GM12872 (cell line): Measurements from ENCODE around the gene MRPL28.

ENCODE experiments used
- TF ChIP-seq, protein P1 (sequence below): IDR thresholded peaks from 3 replicates; pipeline ENCODE4 v1.5.1; 2011; ENCODE audit warnings: low read depth, mild to moderate bottlenecking, low read length, moderate library complexity; ENCODE audit not compliant: insufficient read depth

Gene MRPL28

DNA sequence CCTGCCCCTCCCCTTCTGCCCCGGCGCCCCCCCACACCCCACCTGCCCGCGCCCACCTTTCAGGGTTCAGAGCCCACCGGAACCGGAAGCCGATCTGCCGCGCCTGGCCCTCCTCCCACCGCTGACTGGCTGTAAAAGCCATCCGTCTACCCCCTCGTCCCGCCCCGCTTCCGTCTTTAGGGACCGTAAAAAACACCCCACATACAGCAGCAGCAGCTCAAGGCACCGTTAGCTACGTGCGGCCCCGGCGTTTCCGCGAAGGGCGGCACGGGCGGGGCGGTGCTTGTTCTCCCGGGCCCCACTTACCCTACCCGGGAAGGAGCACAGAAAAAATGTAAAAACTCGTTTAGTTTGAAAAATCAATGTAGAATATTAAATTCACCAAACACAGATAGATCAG, at the start of gene MRPL28:
Gene MRPL28, minus strand, starts transcription at position 96 of the 400 bp plus-strand sequence. CDS start 320 bp downstream, outside the sequence.
- TF ChIP-seq, protein P1, sequence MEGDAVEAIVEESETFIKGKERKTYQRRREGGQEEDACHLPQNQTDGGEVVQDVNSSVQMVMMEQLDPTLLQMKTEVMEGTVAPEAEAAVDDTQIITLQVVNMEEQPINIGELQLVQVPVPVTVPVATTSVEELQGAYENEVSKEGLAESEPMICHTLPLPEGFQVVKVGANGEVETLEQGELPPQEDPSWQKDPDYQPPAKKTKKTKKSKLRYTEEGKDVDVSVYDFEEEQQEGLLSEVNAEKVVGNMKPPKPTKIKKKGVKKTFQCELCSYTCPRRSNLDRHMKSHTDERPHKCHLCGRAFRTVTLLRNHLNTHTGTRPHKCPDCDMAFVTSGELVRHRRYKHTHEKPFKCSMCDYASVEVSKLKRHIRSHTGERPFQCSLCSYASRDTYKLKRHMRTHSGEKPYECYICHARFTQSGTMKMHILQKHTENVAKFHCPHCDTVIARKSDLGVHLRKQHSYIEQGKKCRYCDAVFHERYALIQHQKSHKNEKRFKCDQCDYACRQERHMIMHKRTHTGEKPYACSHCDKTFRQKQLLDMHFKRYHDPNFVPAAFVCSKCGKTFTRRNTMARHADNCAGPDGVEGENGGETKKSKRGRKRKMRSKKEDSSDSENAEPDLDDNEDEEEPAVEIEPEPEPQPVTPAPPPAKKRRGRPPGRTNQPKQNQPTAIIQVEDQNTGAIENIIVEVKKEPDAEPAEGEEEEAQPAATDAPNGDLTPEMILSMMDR = no peak

DNA sequence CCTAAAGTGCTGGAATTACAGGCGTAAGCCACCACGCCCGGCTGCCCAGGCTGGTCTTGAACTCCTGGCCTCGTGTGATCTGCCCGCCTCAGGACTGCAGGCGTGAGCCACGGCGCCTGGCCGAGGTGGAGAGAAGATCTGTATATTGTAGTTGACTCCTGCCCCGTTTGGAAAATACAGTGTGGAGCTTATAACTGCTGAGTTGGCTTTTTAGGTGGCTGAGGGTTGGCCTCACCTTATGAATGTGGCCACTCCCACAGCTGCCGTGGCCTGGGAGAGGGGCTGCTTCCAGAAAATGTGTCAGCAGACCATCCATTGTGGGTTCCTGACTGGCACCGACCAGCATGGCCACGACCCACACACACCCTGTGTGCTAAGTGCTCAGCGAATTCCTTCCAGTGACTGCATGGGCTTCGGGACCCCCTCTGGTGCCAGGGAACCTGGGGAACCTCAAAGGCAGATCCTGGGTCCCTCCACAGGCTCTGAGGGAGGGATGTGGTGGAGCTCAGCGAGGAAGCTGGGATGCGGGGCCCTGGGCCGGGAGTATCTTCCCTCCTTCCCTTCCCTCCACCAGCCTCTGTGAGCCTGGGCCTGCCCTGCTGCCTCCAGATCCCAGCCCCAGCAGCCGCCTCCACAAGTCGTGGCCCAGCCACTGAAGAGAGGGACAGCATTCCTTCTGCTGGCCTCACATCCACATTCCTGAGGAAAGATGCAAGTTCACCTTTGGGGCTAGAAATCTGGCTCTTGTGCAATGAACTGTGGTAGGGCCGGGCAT, 44.2 kb upstream of the MRPL28 start:
- TF ChIP-seq, protein P1 = no peak

DNA sequence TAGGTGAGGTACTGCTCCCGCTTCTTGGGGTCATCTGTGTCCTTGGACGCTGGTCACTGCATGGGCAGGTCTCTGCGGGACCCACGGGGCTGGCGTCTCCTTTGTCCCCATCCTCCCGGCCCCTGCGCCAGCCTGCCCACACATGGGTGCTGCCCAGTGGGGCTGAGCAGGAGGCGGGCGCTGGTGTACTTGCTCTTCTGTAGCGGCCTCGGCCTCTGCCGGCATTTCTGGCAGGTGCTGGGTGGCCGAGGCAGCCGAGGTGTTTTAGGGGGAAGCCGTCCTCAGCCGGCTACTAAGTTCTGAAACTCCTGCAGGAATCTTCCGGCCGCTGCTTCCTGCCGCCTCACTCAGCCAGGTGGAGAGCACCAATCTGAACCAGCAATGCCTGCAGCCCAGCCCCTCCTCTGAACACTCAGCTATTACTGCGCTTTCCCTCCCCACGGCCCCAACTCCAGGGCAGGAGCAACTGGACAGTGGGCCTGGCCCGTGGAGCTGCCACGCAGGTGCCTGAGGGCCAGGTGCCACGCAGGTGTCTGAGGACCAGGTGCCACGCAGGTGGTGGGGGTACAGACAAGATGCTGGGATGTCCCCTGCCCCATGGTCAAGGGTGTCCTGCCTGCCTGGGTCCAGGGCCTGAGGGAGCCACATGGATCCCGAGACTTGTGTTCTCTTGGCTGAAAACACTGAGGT, 41.4 kb upstream of the MRPL28 start:
- TF ChIP-seq, protein P1 = no peak

DNA sequence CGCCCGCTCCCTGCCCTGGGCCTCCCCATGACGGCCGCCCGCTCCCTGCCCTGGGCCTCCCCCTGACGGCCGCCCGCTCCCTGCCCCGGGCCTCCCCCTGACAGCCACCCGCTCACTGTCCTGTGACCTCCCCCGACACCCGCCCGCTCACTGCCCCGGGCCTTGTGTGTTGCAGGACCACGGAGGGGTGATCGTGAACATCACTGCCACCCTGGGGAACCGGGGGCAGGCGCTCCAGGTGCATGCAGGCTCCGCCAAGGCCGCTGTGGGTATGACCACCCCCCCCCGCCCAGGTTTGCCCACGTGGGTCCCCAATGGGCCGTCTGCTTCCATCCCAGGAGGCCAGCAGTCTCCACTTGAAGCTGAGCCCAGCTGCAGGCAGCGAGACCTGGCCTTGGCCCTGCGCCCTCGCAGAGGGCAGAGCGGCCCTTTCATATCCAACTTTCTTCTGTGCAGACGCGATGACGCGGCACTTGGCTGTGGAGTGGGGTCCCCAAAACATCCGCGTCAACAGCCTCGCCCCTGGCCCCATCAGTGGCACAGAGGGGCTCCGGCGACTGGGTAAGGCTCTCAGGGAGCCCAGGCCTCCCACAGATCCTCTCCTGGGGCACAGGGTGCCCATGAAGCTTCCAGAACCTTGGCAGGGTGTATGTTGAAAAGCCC, 40.3 kb upstream of the MRPL28 start:
- TF ChIP-seq, protein P1 = no peak

DNA sequence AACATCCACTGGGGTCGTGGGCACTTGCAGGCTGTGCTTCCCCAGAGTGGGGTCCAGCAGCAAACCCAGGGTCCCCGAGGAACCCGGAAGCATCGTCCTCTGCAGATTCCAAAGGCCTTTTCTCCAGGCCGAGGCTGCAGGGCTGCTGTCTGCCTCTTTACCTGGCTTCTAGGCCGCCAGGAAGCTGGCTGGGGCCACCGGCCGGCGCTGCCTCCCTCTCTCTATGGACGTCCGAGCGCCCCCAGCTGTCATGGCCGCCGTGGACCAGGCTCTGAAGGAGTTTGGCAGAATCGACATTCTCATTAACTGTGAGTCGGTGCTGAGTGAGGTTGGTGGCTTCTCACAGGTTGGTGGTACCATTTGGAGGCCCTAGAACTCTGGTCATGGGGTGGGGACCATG, 36.9 kb upstream of the MRPL28 start:
- TF ChIP-seq, protein P1 = no peak

DNA sequence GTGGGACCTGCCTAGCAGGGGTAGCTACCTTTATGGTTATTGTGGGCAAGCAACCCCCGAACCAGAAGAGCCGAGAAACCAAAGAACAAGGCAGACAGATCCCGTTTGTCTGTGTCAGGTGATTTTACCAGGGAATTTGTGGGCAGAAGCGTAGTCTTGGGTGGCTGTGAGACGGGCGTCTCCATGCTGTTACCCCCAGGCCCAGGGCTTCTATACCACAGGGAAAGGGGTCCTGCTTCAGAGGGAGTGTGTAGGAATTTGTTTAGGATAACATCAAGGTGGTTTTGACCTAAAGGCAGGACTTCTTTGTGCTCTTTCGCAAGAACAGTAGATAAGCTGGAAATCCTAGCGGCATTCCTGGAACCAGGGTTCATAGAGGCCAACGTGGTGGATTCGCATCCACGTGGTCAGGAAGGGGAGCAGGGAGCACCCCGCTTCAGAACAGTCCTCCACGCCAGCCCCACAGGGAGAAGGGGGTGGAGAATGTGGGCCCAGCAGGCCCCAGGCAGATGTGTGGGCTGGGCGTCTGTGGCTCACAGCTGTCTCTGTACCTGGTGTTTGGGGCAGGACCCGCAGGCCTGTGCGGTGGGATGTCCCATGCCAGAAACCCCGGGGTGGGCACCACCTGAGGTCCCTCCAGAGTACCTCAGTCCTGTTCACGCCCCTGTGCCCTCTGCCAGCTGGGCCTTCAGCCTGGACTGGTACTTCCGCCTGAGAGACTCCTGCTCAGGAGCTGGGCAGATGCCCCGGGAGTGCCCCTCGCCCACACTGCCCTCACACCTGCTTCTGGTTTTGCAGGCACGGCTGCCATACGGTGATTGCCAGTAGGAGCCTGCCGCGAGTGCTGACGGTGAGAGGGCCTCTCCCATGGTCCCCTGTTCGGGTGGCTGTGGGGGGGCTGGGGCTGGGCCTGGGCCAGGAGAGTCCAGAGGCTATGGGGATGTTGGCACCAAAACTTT, 35.5 kb upstream of the MRPL28 start:
- TF ChIP-seq, protein P1 = no peak
